ENCODE results near the gene DIO2. TPM values are rescaled to one million over a fixed set of nuclear protein-coding genes. Genes with fewer than 3 reads are reported as not detected.

Gene DIO2
- total RNA-seq, 2 experiments from 2014 or later: not detected

GRCh38 chr14:80202888-80203562, 8.3 kb downstream of the DIO2 start:
- no peaks in the 10 kb centered on the region for H3K4me1 Mint-ChIP-seq
- no peak overlapping the region for H3K27ac Mint-ChIP-seq
- peak; percentile 2 for DNase-seq

GRCh38 chr14:80200093-80200492, 11.2 kb downstream of the DIO2 start:
- no peak overlapping the region for H3K27ac Mint-ChIP-seq
- H3K36me3 Mint-ChIP-seq: no peaks in the 10 kb centered on the region
- H3K4me3 Mint-ChIP-seq: no peak overlapping the region
- peaks cover 2% of the 10 kb centered on the region for H3K9me3 Mint-ChIP-seq
- no peaks in the 10 kb centered on the region for H3K27me3 Mint-ChIP-seq
- DNase-seq: no peak
- no peaks in the 10 kb centered on the region for H3K4me1 Mint-ChIP-seq

More at GRCh38 chr14:80202888-80203562, 8.3 kb downstream of the DIO2 start:
- H3K9me3 Mint-ChIP-seq: peaks cover 2% of the 10 kb centered on the region
- no peaks in the 10 kb centered on the region for H3K27me3 Mint-ChIP-seq
- no peak overlapping the region for H3K4me3 Mint-ChIP-seq
- H3K36me3 Mint-ChIP-seq: no peaks in the 10 kb centered on the region

GRCh38 chr14:80188571-80188970, 22.7 kb downstream of the DIO2 start:
- H3K4me3 Mint-ChIP-seq: no peak overlapping the region
- no peaks in the 10 kb centered on the region for H3K9me3 Mint-ChIP-seq

GRCh38 chr14:80186301-80186800, 25.0 kb downstream of the DIO2 start:
- Mint-ChIP-seq H3K4me1 (no peaks in the 10 kb centered on the region), H3K9me3 (no peaks in the 10 kb centered on the region), H3K27ac (no peak overlapping the region), H3K36me3 (no peaks in the 10 kb centered on the region), H3K27me3 (no peaks in the 10 kb centered on the region), H3K4me3 (no peak overlapping the region)
- no peak for DNase-seq

More at GRCh38 chr14:80188571-80188970, 22.7 kb downstream of the DIO2 start:
- Mint-ChIP-seq H3K4me1 (no peaks in the 10 kb centered on the region), H3K36me3 (no peaks in the 10 kb centered on the region), H3K27me3 (no peaks in the 10 kb centered on the region), H3K27ac (no peak overlapping the region)
- no peak for DNase-seq

- no peaks in the 10 kb centered on the region for H3K9me3 Mint-ChIP-seq
- DNase-seq: no peak
- H3K36me3 Mint-ChIP-seq: no peaks in the 10 kb centered on the region
- H3K27ac Mint-ChIP-seq: no peak overlapping the region
- H3K27me3 Mint-ChIP-seq: no peaks in the 10 kb centered on the region
- no peaks in the 10 kb centered on the region for H3K4me1 Mint-ChIP-seq
- H3K4me3 Mint-ChIP-seq: no peak overlapping the region
These were observed 34.4 kb downstream of the DIO2 start for GRCh38 chr14:80176893-80177292.

GRCh38 chr14:80172375-80173051, 38.8 kb downstream of the DIO2 start:
- H3K4me3 Mint-ChIP-seq: no peak overlapping the region
- H3K36me3 Mint-ChIP-seq: no peaks in the 10 kb centered on the region
- H3K27me3 Mint-ChIP-seq: no peaks in the 10 kb centered on the region
- no peak overlapping the region for H3K27ac Mint-ChIP-seq
- no peak for DNase-seq
- no peaks in the 10 kb centered on the region for H3K9me3 Mint-ChIP-seq
- no peaks in the 10 kb centered on the region for H3K4me1 Mint-ChIP-seq

GRCh38 chr14:80167793-80168448, 43.4 kb downstream of the DIO2 start:
- Mint-ChIP-seq H3K4me3 (no peak overlapping the region), H3K4me1 (no peaks in the 10 kb centered on the region), H3K27me3 (no peaks in the 10 kb centered on the region), H3K27ac (no peak overlapping the region), H3K9me3 (no peaks in the 10 kb centered on the region), H3K36me3 (no peaks in the 10 kb centered on the region)
- DNase-seq: no peak

- no peak overlapping the region for H3K4me3 Mint-ChIP-seq
These were observed 46.1 kb downstream of the DIO2 start for GRCh38 chr14:80164991-80165721.

GRCh38 chr14:80152763-80153162, 58.5 kb downstream of the DIO2 start:
- no peak for DNase-seq
- Mint-ChIP-seq H3K27ac (no peak overlapping the region), H3K27me3 (no peaks in the 10 kb centered on the region), H3K4me3 (no peak overlapping the region), H3K36me3 (no peaks in the 10 kb centered on the region), H3K9me3 (no peaks in the 10 kb centered on the region), H3K4me1 (no peaks in the 10 kb centered on the region)

More at GRCh38 chr14:80164991-80165721, 46.1 kb downstream of the DIO2 start:
- H3K4me1 Mint-ChIP-seq: no peaks in the 10 kb centered on the region
- no peak overlapping the region for H3K27ac Mint-ChIP-seq
- DNase-seq: no peak
- H3K9me3 Mint-ChIP-seq: no peaks in the 10 kb centered on the region
- H3K36me3 Mint-ChIP-seq: no peaks in the 10 kb centered on the region
- H3K27me3 Mint-ChIP-seq: no peaks in the 10 kb centered on the region

GRCh38 chr14:80152166-80152565, 59.1 kb downstream of the DIO2 start:
- H3K9me3 Mint-ChIP-seq: peaks cover 1% of the 10 kb centered on the region
- H3K4me3 Mint-ChIP-seq: no peak overlapping the region
- no peaks in the 10 kb centered on the region for H3K36me3 Mint-ChIP-seq
- no peaks in the 10 kb centered on the region for H3K4me1 Mint-ChIP-seq
- no peaks in the 10 kb centered on the region for H3K27me3 Mint-ChIP-seq
- no peak for DNase-seq
- H3K27ac Mint-ChIP-seq: no peak overlapping the region

- Mint-ChIP-seq H3K9me3 (peaks cover 1% of the 10 kb centered on the region), H3K4me3 (no peak overlapping the region), H3K27ac (no peak overlapping the region), H3K36me3 (no peaks in the 10 kb centered on the region), H3K4me1 (no peaks in the 10 kb centered on the region), H3K27me3 (no peaks in the 10 kb centered on the region)
- no peak for DNase-seq
These were observed 61.0 kb downstream of the DIO2 start for GRCh38 chr14:80150301-80150700.
